DOHH2 (cell line): ENCODE data around the gene MAP2K7.

Source experiments
- CTCF ChIP-seq: fragments of 200-600 bp; sonication (generic); IDR thresholded peaks from one replicate; pipeline ENCODE4 v1.5.1; 2014; ENCODE audit warnings: antibody characterized with exemption, mild to moderate bottlenecking, low read depth, low read length; ENCODE audit not compliant: poor library complexity, severe bottlenecking
- EZH2phosphoT487 ChIP-seq: fragments of 200-600 bp; sonication (generic); IDR thresholded peaks from 2 replicates; pipeline ENCODE4 v1.6.1; 2017; ENCODE audit warnings: borderline replicate concordance, mild to moderate bottlenecking, antibody characterized with exemption, low read length, moderate library complexity, mixed read lengths

GRCh38 chr19:7905268-7905667, 1.6 kb downstream of the MAP2K7 start:
- TF ChIP-seq CTCF (no peak), EZH2phosphoT487 (no peak)
